HG02981 (cell line): ENCODE measurements around the gene VASN.

Experiments
- ATAC-seq: cut with Tn5 transposase; IDR thresholded peaks from one replicate; pipeline ENCODE4 v1.9.1; 2021; ENCODE audit warnings: mild to moderate bottlenecking, moderate library complexity; ENCODE audit not compliant: unreplicated experiment

The VASN gene

DNA sequence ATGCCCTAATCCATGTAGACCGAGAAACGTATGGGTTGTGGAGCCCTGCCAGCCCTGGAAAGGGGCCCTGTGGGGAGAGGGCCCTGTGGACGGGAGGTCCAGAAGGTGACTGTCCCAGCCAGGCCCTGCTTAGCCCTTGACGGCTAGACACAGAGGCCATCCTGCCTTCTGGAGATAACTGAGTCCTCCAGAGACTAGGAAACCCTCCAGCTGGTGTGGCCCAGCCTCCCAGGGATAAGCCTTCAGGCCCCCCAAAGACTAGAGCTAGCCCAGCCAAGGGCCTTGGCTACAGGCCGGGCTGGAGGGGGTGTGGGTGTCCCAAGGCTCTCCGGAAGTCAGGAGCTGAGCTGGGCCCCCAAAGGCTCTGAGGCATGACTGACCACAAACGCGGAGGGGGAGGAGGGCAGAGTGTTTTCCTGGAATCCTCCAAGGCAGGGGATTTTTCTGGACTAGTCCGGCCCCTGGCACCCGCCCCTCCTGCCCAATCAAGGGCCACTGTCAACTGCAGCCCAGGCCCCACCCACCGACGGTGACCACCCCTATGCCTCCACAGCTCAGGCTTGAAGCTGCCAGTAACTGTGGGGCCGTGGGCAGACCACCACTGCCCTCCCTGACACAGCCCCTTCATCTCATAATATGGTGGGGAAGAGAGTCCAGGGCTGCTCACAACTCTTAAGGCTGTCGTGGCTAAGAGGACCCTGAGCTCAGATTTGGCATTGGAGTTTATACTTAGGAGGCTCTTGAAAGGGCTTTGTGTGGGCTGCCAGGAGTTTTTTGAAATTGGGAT, 885 bp upstream of the VASN start:
- ATAC-seq, result no peak

DNA sequence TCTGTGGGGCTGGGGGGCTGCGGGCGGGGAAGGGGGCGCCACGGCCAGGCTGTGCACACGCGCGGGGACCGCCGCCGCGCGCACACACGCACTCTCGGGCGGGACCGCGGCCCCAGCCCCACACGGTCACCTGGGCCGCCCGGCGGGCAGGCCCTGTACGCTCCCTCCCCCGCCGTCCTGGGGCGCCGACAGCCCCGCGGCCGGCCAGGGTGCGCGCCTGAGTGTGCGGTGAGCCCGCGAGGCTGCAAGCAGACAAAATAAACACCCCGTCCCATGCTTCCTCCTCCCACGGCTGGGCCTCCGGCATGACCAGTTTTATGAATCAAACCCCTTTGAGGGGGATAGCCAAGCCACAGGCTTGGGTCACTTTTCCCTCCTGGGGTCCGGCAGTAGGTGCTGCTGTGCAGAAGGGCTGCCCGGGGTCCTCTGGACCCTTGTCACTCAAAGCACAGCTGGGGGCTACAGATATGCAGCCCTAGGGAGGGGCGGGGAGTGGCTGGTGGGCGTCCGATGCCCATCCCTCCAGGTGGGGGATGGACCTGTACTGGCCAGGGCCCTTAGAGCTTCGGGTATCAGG, 441 bp downstream of the VASN start:
- ATAC-seq, result peak; percentile 40

DNA sequence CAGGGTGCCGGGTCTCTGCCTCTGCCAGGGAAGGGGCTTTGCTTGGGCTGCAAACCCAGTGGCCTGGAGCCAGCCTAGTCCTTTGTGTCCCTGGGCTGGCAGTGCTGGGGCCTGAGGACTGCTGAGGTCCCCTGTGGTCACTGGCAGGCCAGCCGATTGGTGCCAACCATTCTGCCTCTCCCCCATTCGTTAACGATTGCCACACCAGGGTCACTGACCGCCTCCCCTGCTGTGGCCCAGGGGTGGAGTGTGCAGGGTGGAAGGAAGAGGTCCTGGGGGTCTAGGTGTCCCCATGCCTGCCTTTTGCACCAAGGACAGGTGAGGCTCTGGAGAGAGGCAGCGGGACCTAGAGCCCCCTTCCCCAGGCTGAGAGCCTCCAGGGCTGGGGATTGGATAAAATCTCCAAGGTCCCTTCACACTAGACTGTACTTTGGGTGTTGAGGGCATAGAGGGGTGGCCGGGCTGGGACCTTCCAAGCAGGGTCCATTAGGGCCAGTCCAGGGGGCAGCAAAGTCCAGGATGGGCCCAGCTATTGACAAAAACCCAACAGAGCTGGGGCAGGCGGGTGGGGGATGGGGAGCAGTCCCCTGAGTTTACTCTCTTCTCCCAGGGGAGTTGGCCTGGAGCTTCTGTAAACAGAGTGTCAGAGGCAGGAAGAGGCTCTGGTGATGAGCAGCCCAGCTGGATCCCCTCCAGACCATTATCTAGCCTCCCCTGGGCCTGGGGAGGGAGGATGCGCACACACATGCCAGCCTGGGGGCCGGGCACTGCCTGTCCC, 1.1 kb downstream of the VASN start:
- ATAC-seq, result no peak

DNA sequence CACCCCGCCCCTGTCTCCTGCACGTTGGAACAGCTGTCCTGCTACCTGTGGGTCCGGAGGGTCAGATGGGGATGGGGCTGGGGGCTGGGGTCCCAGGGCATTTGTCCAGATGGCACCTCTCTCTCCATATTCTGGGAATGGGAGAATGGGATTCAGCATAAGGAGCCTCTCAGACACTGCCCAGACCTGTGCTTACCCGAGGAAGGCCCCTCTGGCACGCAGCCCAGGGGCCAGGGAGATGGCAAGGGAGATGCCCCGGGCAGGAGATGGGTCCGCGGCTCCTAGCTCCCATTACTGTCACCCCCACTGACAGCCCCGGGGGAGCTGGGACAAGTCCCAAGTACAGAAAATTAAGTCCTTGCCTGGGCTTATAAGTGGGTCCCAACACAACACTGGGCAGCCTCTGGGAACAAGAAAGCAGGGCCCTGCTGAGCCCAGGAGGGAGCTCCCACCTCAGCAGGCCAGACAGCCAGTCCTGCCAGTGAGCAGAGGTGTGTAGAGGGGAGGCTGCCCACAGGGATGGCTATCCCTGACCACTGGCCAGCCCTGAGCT, 1.8 kb downstream of the VASN start:
- no peak for ATAC-seq

DNA sequence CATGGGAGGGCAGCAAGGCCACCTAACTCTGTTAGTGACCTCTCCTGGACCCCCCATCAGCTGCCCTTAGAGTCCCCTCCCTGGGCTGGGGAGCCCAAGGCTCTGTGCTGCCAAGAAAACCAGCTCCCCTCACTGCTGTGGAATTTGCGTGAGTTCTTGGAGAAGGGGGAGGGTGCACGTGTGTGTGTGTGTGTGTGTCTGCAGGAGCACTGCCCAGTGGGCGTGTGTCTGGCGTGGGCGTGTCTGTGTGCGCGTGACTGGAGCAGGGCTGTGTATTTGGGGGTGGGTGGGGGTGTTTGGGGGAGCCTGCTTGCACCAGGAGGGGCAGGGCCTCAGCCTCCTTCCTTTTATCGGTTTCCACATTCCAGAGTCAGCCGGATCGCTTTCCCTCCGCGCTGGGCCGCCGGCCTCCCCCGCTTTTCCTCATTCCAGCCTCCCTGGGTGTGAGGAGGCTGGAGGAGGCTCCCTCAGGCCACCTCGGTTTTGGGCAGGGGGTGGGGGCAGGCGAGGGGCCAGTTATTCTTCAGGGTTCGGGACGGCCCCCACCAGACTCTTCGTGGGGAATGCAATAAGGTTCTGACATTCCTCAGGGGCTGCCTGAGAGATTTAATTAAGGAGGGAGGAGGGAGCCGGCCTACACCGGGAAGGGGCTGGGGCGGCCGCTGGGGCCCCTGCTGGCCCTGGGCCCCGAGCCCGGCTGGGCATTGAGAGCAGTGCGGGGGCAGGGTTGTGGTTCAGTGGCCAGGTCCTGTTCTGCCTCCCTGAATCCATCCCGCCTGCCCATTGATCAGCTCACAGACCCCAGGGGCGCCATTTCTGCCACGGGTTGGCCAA, 2.5 kb downstream of the VASN start:
- ATAC-seq, result no peak

DNA sequence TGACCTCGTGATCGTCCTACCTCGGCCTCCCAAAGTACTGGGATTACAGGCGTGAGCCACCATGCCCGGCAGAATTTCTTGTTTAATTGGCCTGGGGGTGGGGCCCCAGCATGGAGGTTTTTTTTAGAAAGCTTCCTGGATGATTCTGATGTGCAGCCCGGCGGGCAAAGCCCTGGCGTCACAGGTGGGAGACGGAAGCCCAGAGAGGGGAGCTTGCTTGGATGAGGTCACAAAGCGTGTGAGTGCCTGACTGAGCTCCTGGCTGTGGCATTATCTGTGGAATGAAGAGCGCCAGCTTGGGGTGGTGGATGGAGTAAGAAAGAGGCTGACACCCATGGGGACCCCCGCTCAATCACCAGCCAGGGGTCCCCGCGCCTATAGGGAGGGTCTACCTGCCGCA, 4.1 kb downstream of the VASN start:
- no peak for ATAC-seq

DNA sequence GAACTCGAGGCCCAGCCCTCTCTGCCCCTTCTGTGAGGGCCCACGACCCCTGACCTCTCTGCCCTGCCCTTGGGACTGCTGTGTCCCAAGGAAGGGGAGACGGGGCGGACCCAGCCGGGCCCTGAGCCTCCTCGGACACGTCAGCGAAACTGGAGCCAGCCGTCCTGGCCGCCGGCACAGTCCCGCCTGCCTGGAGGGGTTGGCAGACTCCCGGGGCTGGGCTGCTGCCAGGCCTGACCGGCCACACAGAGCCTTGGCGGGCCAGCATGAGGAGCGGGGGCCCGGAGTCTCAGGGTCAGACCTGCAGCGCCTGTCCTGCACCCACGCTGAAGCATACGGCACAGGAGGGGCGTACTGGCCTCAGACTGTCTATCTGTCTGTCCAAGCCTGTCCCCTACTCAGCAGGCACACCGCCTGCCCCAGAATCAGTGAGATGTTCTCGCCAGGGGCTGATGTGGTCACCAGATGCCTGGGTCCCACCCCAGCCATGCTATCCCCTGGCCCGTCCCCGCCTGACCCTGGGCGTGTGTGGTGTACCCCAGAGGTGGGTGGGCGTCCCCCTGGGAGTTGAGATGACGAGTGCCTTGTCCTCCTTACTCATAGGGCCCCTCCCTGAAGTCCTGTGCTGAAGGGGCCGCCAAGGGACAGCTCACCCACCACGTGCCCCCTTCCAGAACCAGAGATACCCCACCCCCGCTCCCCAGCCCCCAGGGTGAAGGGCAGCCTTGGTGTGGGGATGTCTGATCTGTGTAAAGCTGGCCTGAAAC, 4.7 kb downstream of the VASN start:
- ATAC-seq, result no peak

DNA sequence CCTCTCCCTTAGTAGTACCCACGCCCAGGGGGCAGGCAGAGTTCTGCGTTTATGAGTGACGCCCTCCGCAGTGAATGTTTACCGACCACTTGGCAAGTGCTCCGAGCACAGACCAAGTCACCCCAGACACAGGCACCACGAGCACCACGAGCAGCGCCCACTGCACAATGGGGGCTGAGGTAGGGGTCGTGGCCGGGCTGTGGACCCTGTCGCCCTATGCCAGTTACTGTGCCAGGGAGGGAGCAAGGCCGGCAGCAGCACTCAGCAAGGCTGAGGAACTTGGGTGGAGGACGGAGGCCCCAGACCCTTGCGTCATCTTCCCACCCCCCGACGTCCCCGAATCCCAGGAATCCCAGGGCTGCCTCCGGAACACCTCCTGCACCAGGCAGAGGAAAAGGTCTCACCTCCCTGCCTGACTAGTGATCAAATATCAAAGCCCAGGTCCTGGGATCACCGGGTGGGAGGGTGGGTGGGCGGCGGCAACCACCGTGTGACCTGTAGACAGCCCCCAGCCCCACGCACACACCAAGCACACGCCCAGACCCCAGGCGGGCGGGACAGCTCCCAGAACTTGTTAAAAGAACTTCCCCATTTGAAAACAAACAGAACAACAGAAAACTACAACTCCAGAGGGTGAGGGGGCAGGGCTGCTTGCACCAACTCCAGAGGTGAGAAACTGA, 5.4 kb downstream of the VASN start:
- no peak for ATAC-seq

DNA sequence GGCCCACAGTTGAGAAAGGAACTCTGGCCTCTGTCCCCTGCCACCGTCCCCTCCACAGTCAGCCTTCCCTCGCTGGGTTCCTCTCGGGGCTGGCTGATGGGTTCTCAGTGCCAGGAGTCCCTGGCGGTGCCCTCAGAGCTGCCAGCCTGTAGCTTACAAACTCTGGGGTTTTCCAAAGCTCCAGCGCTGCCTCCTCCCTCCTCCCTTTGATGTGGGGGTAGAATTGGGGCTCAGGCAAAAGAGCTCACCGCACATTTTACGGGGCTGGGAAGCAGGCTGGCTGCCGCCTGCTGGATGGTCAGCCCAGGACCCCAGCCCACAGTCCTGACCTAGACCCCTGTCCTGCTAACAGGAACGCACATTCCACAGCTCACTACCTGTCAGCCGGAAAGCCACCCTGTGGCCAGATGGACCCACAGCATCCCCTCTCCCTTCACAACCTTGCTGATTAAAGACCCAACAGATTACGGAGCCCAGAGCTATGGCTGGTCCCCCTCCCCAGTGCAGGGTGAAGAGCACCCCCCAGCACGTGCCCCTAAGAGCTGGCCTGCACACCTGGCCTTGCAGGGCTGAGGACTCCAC, 6.0 kb downstream of the VASN start:
- no peak for ATAC-seq

DNA sequence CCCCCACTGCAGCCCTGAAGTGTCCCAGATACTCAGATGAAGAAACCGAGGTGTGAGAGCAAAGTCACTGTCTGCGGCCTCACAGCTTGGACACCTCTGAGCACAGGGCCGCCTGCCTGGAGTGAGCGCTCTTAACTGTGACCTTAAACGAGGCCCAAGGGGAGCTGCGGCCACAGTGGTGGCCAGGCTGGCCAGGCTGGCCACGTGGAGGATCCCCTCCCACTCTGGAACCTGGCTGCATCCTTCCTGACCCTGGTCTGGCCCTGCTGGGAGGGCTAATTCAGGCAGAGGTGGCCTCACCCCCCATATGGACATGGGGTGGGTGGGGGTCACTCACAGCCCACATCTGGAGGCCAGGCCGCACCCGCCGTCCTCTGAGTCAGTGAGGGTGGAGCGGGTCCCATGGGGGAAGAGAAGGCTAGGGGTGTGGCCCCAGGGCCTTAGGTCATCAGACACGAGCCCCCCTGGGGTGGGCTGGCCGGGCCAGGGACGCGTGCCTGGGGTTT, 6.6 kb downstream of the VASN start:
- ATAC-seq, result no peak

DNA sequence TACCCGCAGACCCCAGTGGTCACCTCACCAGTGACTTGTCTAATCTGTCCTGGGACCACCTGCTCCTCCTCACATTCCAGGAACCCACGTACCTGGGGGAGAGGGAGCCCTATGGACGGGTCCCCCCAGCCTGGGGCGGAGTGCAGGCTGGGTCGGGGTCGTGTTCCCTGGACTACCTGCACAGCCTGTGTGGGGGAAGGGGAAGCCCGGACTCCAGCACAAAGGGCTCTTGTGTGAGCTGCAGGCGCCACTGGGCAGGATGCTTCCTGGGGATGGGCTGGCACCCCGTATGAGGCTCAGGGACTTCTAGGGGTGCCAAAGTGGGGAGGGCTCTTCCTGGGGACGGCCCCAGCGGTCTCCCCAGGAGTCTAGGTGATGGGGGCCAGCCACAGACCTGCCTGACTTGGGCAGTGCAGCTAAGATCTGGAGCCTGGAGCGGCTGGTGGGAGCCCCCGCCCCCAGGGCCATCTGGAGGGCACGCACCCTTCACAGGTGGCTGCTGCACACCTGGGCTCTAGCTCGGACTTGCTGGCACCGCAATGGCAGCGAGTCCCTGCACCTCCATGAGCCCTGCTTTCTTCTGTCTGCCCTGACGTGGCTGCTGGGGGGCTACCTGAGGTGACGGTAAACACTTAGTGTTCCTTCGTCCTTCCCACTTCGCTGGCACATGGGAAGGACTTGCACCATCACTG, 7.5 kb downstream of the VASN start:
- ATAC-seq, result no peak

DNA sequence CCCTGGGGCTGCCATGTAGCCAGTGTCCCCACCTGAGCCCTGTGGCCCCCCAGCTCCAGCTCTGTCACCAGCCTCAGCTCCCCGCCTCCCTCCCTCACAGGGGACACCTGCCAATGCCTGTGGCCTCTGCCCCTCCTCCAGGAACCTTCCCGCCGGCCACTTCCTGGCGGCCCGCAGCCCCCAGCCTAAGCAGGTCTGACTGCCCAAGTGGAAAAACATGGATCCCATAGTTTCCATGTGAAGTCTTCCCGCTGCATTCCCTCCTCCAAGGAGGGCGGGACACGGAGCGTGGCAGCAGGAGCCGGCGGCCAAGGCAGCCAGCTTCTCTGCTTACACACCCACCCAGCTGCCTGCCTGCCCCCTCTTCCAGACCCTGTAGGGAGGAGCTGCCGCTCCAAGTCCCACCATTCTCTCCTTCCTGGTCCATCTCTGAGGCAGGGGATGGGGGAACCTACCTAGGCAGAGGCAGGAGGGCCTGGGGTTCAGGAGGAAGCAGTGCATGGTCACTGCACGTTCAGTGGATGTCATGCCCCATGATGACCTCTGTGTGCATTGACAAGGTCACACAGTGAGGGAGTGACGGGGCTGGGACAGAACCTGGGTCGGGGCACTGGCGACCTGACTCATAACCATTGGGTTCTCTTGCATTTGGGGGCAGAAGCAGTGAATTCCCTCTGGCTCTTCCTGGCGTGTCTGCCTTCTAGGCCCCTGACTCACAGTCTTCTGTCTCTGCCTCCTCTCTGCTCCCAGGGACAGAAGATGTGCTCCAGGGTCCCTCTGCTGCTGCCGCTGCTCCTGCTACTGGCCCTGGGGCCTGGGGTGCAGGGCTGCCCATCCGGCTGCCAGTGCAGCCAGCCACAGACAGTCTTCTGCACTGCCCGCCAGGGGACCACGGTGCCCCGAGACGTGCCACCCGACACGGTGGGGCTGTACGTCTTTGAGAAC, 8.7 kb downstream of the VASN start:
- no peak for ATAC-seq

DNA sequence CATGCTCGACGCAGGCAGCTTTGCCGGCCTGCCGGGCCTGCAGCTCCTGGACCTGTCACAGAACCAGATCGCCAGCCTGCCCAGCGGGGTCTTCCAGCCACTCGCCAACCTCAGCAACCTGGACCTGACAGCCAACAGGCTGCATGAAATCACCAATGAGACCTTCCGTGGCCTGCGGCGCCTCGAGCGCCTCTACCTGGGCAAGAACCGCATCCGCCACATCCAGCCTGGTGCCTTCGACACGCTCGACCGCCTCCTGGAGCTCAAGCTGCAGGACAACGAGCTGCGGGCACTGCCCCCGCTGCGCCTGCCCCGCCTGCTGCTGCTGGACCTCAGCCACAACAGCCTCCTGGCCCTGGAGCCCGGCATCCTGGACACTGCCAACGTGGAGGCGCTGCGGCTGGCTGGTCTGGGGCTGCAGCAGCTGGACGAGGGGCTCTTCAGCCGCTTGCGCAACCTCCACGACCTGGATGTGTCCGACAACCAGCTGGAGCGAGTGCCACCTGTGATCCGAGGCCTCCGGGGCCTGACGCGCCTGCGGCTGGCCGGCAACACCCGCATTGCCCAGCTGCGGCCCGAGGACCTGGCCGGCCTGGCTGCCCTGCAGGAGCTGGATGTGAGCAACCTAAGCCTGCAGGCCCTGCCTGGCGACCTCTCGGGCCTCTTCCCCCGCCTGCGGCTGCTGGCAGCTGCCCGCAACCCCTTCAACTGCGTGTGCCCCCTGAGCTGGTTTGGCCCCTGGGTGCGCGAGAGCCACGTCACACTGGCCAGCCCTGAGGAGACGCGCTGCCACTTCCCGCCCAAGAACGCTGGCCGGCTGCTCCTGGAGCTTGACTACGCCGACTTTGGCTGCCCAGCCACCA, 9.7 kb downstream of the VASN start:
- ATAC-seq, result no peak

DNA sequence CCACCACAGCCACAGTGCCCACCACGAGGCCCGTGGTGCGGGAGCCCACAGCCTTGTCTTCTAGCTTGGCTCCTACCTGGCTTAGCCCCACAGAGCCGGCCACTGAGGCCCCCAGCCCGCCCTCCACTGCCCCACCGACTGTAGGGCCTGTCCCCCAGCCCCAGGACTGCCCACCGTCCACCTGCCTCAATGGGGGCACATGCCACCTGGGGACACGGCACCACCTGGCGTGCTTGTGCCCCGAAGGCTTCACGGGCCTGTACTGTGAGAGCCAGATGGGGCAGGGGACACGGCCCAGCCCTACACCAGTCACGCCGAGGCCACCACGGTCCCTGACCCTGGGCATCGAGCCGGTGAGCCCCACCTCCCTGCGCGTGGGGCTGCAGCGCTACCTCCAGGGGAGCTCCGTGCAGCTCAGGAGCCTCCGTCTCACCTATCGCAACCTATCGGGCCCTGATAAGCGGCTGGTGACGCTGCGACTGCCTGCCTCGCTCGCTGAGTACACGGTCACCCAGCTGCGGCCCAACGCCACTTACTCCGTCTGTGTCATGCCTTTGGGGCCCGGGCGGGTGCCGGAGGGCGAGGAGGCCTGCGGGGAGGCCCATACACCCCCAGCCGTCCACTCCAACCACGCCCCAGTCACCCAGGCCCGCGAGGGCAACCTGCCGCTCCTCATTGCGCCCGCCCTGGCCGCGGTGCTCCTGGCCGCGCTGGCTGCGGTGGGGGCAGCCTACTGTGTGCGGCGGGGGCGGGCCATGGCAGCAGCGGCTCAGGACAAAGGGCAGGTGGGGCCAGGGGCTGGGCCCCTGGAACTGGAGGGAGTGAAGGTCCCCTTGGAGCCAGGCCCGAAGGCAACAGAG, 10.5 kb downstream of the VASN start:
- no peak for ATAC-seq

DNA sequence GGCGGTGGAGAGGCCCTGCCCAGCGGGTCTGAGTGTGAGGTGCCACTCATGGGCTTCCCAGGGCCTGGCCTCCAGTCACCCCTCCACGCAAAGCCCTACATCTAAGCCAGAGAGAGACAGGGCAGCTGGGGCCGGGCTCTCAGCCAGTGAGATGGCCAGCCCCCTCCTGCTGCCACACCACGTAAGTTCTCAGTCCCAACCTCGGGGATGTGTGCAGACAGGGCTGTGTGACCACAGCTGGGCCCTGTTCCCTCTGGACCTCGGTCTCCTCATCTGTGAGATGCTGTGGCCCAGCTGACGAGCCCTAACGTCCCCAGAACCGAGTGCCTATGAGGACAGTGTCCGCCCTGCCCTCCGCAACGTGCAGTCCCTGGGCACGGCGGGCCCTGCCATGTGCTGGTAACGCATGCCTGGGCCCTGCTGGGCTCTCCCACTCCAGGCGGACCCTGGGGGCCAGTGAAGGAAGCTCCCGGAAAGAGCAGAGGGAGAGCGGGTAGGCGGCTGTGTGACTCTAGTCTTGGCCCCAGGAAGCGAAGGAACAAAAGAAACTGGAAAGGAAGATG, 11.2 kb downstream of the VASN start:
- no peak for ATAC-seq
